Measurements from ENCODE around the gene PSME2.
A peak's percentile ranks its signal among the peaks of the same experiment; 100 is the strongest.

Gene PSME2

GRCh38 chr14:24151404-24152080, 5.1 kb upstream of the PSME2 start:
- DNase-seq (ENCODE audit: low read depth, low spot score) = no peak

- DNase-seq (ENCODE audit: low read depth, low spot score) = no peak
These were observed 4.6 kb upstream of the PSME2 start for GRCh38 chr14:24150993-24151392.

GRCh38 chr14:24150567-24150966, 4.2 kb upstream of the PSME2 start:
- DNase-seq (ENCODE audit: low read depth, low spot score) = no peak

- no peak for DNase-seq (ENCODE audit: low read depth, low spot score)
These were observed 3.7 kb upstream of the PSME2 start for GRCh38 chr14:24150061-24150460.

GRCh38 chr14:24149302-24149969, 3.0 kb upstream of the PSME2 start:
- DNase-seq (ENCODE audit: low read depth, low spot score) = no peak

GRCh38 chr14:24147761-24148428, 1.5 kb upstream of the PSME2 start:
- no peak for DNase-seq (ENCODE audit: low read depth, low spot score)

GRCh38 chr14:24146978-24147760, 759 bp upstream of the PSME2 start, which contains the start of gene RNF31:
RNF31 (plus strand) TSS chr14:24147498; CDS start chr14:24147699, 201 bp downstream.
- peak; percentile 99 for DNase-seq (ENCODE audit: low read depth, low spot score)

- peak; percentile 68 for DNase-seq (ENCODE audit: low read depth, low spot score)
These were observed 539 bp downstream of the PSME2 start for GRCh38 chr14:24145690-24146452.

GRCh38 chr14:24145219-24145618, 1.2 kb downstream of the PSME2 start:
- DNase-seq (ENCODE audit: low read depth, low spot score) = no peak

GRCh38 chr14:24144451-24144850, 2.0 kb downstream of the PSME2 start:
- DNase-seq (ENCODE audit: low read depth, low spot score) = no peak

GRCh38 chr14:24143511-24143910, 2.9 kb downstream of the PSME2 start:
- DNase-seq (ENCODE audit: low read depth, low spot score) = no peak

- DNase-seq (ENCODE audit: low read depth, low spot score) = peak; percentile 100
These were observed 5.1 kb downstream of the PSME2 start, which contains the start of gene EMC9 for GRCh38 chr14:24141097-24141880. EMC9 (minus strand) TSS chr14:24141591; CDS start chr14:24141304, 287 bp downstream.

GRCh38 chr14:24139272-24139934, 7.0 kb downstream of the PSME2 start:
- DNase-seq (ENCODE audit: low read depth, low spot score) = no peak

- no peak for DNase-seq (ENCODE audit: low read depth, low spot score)
These were observed 7.8 kb downstream of the PSME2 start for GRCh38 chr14:24138396-24139271.

- no peak for DNase-seq (ENCODE audit: low read depth, low spot score)
These were observed 8.6 kb downstream of the PSME2 start for GRCh38 chr14:24137529-24138395.

GRCh38 chr14:24136684-24137528, 9.5 kb downstream of the PSME2 start:
- no peak for DNase-seq (ENCODE audit: low read depth, low spot score)
